SK-N-SH treated with all-trans-retinoic acid at 6 μM for 48 hours (cell line): ENCODE data around the gene ITIH1.

Source experiments
- ATAC-seq: fragments of 200-7000 bp; cut with Tn5 transposase; 3 replicates; pipeline ENCODE4 v1.9.1; 2020; ENCODE audit warnings: mild to moderate bottlenecking, moderate library complexity
- ARNTL ChIP-seq: fragments of 450-650 bp; formaldehyde crosslinking; IDR thresholded peaks from 2 replicates; pipeline ENCODE4 v1.5.0; 2020; ENCODE audit warnings: low read depth, mild to moderate bottlenecking, moderate library complexity, borderline replicate concordance
- BACH2 ChIP-seq: fragments of 250-450 bp; sonication (Bioruptor Pico); IDR thresholded peaks from 2 replicates; pipeline ENCODE4 v1.9.0; 2021; ENCODE audit warnings: mild to moderate bottlenecking, borderline replicate concordance
- CREB5 ChIP-seq: fragments of 250-450 bp; sonication (Bioruptor Pico); IDR thresholded peaks from 2 replicates; pipeline ENCODE4 v1.5.1; 2020; ENCODE audit warnings: low read depth, mild to moderate bottlenecking, moderate library complexity
- CSDC2 ChIP-seq: fragments of 250-450 bp; sonication (Bioruptor Pico); IDR thresholded peaks from 2 replicates; pipeline ENCODE4 v1.5.0; 2020; ENCODE audit warnings: mild to moderate bottlenecking, moderate library complexity
- ESRRG ChIP-seq: fragments of 250-450 bp; sonication (Bioruptor Pico); IDR thresholded peaks from 2 replicates; pipeline ENCODE4 v1.6.1; 2021; ENCODE audit warnings: mild to moderate bottlenecking
- GLIS3 ChIP-seq: fragments of 250-450 bp; sonication (Bioruptor Pico); IDR thresholded peaks from 2 replicates; pipeline ENCODE4 v1.5.0; 2020; ENCODE audit warnings: mild to moderate bottlenecking, moderate library complexity
- ISL1 ChIP-seq: fragments of 250-450 bp; sonication (Bioruptor Pico); IDR thresholded peaks from 2 replicates; pipeline ENCODE4 v2.1.2; 2022; ENCODE audit warnings: mild to moderate bottlenecking, moderate library complexity
- OSR1 ChIP-seq: fragments of 250-450 bp; sonication (Bioruptor Pico); IDR thresholded peaks from 2 replicates; pipeline ENCODE4 v1.8.0; 2022; ENCODE audit warnings: moderate library complexity, mild to moderate bottlenecking, inconsistent platforms
- PATZ1 ChIP-seq: fragments of 250-450 bp; sonication (Bioruptor Pico); IDR thresholded peaks from 2 replicates; pipeline ENCODE4 v1.8.0; 2020; ENCODE audit warnings: mild to moderate bottlenecking, moderate library complexity, borderline replicate concordance
- POU6F1 ChIP-seq: fragments of 250-450 bp; sonication (Bioruptor Pico); IDR thresholded peaks from 2 replicates; pipeline ENCODE4 v1.8.0; 2021; ENCODE audit warnings: low read depth, mild to moderate bottlenecking, moderate library complexity, borderline replicate concordance
- RARB ChIP-seq: fragments of 250-450 bp; sonication (Bioruptor Pico); IDR thresholded peaks from 2 replicates; pipeline ENCODE4 v1.8.0; 2021; ENCODE audit warnings: mild to moderate bottlenecking, moderate library complexity
- TCF4 ChIP-seq: fragments of 250-450 bp; sonication (Bioruptor Pico); IDR thresholded peaks from 2 replicates; pipeline ENCODE4 v1.8.0; 2021; ENCODE audit warnings: mild to moderate bottlenecking, moderate library complexity, borderline replicate concordance
- TOX ChIP-seq: fragments of 250-450 bp; sonication (Bioruptor Pico); IDR thresholded peaks from 2 replicates; pipeline ENCODE4 v1.8.0; 2021; ENCODE audit warnings: mild to moderate bottlenecking, moderate library complexity, borderline replicate concordance
- ZC3H10 ChIP-seq: fragments of 250-450 bp; sonication (Bioruptor Pico); IDR thresholded peaks from 2 replicates; pipeline ENCODE4 v1.5.1; 2021; ENCODE audit warnings: mild to moderate bottlenecking, moderate library complexity
- ZFP3 ChIP-seq: fragments of 250-450 bp; sonication (Bioruptor Pico); IDR thresholded peaks from 2 replicates; pipeline ENCODE4 v1.5.0; 2020; ENCODE audit warnings: mild to moderate bottlenecking, moderate library complexity
- ZNF565 ChIP-seq: fragments of 450-650 bp; formaldehyde crosslinking; conservative IDR thresholded peaks from 2 replicates; pipeline ENCODE4 v1.5.0; 2020; ENCODE audit warnings: low read depth, mild to moderate bottlenecking, moderate library complexity
- ZNF70 ChIP-seq: fragments of 450-650 bp; formaldehyde crosslinking; IDR thresholded peaks from 2 replicates; pipeline ENCODE4 v1.5.0; 2020; ENCODE audit warnings: mild to moderate bottlenecking, moderate library complexity
- ZNF8 ChIP-seq: fragments of 450-650 bp; formaldehyde crosslinking; IDR thresholded peaks from 2 replicates; pipeline ENCODE4 v1.5.0; 2020; ENCODE audit warnings: mild to moderate bottlenecking, moderate library complexity
- TF ChIP-seq, protein P1 (sequence below): fragments of 250-450 bp; sonication (Bioruptor Pico); IDR thresholded peaks from 2 replicates; pipeline ENCODE4 v1.5.1; 2021; ENCODE audit warnings: mild to moderate bottlenecking, moderate library complexity
- TF ChIP-seq, protein P2 (sequence below): fragments of 250-450 bp; sonication (Bioruptor Pico); IDR thresholded peaks from 2 replicates; pipeline ENCODE4 v1.5.0; 2020; ENCODE audit warnings: mild to moderate bottlenecking, moderate library complexity

The ITIH1 gene

DNA sequence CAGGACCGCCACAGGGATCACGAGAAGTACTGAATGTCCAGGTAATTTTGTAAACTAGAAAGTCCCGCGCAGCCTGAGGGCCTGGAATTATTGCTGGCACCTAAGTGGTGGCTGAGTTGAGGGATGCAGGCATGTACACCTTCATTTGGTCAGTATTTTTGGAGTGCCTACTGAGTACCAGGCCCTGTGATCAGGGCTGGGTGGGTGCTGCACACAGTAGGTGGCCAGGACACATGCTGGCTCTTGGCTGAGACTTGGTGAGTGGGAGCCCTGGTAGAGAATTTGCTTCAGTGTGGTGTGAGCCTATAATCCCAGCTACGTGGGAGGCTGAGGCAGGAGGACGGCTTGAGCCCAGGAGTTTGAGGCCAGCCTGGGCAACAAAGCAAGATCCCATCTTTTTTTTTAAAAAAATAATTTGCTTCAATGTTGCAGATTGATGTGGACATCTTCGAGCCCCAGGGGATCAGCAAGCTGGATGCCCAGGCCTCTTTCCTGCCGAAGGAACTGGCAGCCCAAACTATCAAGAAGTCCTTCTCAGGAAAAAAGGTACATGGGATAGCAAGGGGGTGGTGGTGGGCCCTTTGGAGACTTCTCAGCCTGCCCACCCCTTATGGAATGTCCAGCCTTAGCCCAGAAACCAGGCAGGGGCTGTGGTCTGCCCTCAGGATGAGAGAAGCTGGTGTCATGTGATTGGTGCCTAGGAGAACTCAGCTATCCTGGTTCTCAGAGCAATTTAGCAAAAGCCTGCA, 2.6 kb downstream of the ITIH1 start:
- TF ChIP-seq RARB (CRISPR knock-in tag) (no peak), OSR1 (no peak), GLIS3 (no peak), ARNTL (no peak), BACH2 (no peak), CREB5 (no peak)

GRCh38 chr3:52781741-52782140, 4.3 kb downstream of the ITIH1 start:
- no peak for ATAC-seq
- TF ChIP-seq ESRRG (CRISPR knock-in tag) (no peak), ZFP3 (CRISPR knock-in tag) (no peak), ZNF565 (CRISPR knock-in tag) (no peak), ZNF8 (CRISPR knock-in tag) (no peak), TCF4 (CRISPR knock-in tag) (no peak), ARNTL (no peak), CSDC2 (no peak), RARB (CRISPR knock-in tag) (no peak), ISL1 (CRISPR knock-in tag) (no peak), PATZ1 (no peak), TOX (CRISPR knock-in tag) (no peak), OSR1 (no peak), CREB5 (no peak), ZC3H10 (CRISPR knock-in tag) (no peak), BACH2 (no peak), POU6F1 (no peak)
- TF ChIP-seq, protein P1, sequence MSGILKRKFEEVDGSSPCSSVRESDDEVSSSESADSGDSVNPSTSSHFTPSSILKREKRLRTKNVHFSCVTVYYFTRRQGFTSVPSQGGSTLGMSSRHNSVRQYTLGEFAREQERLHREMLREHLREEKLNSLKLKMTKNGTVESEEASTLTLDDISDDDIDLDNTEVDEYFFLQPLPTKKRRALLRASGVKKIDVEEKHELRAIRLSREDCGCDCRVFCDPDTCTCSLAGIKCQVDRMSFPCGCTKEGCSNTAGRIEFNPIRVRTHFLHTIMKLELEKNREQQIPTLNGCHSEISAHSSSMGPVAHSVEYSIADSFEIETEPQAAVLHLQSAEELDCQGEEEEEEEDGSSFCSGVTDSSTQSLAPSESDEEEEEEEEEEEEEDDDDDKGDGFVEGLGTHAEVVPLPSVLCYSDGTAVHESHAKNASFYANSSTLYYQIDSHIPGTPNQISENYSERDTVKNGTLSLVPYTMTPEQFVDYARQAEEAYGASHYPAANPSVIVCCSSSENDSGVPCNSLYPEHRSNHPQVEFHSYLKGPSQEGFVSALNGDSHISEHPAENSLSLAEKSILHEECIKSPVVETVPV (CRISPR knock-in tag) = no peak

More for the DNA sequence above, 2.6 kb downstream of the ITIH1 start:
- no peak for ATAC-seq

DNA sequence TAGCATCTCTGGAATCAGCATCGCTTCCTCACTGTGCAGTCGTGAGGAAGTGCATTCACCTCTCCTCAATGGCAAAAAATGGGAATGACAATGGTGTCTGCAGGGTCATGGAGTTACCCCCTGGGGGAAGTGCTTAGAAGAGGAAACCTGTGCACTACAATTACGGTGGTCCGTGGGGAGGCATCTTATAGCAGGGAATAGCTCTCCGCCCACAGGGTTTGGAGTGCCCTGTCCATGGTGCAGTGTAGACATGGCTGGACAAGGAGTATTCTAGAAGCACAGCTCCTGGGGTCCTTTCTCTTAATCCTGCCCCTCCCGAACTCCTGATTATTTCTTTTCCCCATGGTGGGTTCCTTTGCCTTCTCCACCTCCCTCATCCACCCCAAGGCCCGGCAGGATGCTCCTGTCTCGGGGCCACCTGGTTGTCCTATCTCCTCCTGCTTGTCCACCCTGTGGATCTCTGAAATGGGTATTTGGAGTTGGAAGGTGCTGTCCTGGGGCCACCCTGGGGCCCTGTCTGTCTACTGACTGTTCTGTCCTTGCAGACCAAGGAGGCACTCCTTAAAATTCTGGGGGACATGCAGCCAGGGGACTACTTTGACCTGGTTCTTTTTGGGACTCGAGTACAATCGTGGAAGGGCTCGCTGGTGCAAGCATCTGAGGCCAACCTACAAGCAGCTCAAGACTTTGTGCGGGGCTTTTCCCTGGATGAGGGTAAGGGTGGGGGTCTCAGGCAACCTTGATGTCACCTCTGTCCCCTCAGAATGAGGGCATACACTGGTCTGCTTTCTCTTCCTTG, 5.2 kb downstream of the ITIH1 start:
- no peak for ATAC-seq
- no peak for TF ChIP-seq ESRRG (CRISPR knock-in tag)
- TF ChIP-seq, protein P2, sequence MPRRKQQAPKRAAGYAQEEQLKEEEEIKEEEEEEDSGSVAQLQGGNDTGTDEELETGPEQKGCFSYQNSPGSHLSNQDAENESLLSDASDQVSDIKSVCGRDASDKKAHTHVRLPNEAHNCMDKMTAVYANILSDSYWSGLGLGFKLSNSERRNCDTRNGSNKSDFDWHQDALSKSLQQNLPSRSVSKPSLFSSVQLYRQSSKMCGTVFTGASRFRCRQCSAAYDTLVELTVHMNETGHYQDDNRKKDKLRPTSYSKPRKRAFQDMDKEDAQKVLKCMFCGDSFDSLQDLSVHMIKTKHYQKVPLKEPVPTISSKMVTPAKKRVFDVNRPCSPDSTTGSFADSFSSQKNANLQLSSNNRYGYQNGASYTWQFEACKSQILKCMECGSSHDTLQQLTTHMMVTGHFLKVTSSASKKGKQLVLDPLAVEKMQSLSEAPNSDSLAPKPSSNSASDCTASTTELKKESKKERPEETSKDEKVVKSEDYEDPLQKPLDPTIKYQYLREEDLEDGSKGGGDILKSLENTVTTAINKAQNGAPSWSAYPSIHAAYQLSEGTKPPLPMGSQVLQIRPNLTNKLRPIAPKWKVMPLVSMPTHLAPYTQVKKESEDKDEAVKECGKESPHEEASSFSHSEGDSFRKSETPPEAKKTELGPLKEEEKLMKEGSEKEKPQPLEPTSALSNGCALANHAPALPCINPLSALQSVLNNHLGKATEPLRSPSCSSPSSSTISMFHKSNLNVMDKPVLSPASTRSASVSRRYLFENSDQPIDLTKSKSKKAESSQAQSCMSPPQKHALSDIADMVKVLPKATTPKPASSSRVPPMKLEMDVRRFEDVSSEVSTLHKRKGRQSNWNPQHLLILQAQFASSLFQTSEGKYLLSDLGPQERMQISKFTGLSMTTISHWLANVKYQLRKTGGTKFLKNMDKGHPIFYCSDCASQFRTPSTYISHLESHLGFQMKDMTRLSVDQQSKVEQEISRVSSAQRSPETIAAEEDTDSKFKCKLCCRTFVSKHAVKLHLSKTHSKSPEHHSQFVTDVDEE (CRISPR knock-in tag) = no peak
- no peak for TF ChIP-seq OSR1
- TF ChIP-seq TCF4 (CRISPR knock-in tag) = no peak
- TF ChIP-seq ISL1 (CRISPR knock-in tag) = no peak
- no peak for TF ChIP-seq TOX (CRISPR knock-in tag)
- TF ChIP-seq, protein P1 (CRISPR knock-in tag) = no peak
- no peak for TF ChIP-seq CREB5
- TF ChIP-seq BACH2 = no peak
- TF ChIP-seq GLIS3 = no peak
- no peak for TF ChIP-seq ZNF8 (CRISPR knock-in tag)
- no peak for TF ChIP-seq ZC3H10 (CRISPR knock-in tag)
- TF ChIP-seq ZNF70 (CRISPR knock-in tag) = no peak
